HepG2 (cell line): Measurements from ENCODE around the gene EVA1A.

Experiments
- ATF7 ChIP-seq, 2 experiments: fragments of 450-650 bp in 1 of 2; sonication (generic) in 1 of 2; formaldehyde crosslinking in 1 of 2; IDR thresholded peaks; 2 replicates each; pipeline versions ENCODE4 v1.4.0 to v1.6.1; 2016 to 2020; ENCODE audit warnings: antibody characterized with exemption in 1 of 2, mild to moderate bottlenecking in 1 of 2, missing genetic modification reagents in 1 of 2
- CTCF ChIP-seq: sonication (generic); formaldehyde crosslinking; IDR thresholded peaks from 2 replicates; pipeline ENCODE4 v1.5.0; 2020; ENCODE audit warnings: mild to moderate bottlenecking, missing genetic modification reagents, moderate library complexity
- EZH2 ChIP-seq: conservative IDR thresholded peaks from 2 replicates; pipeline ENCODE4 v1.6.1; 2012; ENCODE audit warnings: mild to moderate bottlenecking, low read depth, low read length, moderate library complexity
- HCFC1 ChIP-seq: fragments of 150-350 bp; IDR thresholded peaks from 2 replicates; pipeline ENCODE4 v1.6.1; 2014; ENCODE audit warnings: low read depth, low read length
- POLR2A ChIP-seq, 2 experiments: IDR thresholded peaks; 2 replicates each; pipeline ENCODE4 v1.6.1; 2011; ENCODE audit warnings: low read depth in 2 of 2, low read length in 2 of 2, mild to moderate bottlenecking in 1 of 2, moderate library complexity in 1 of 2; ENCODE audit not compliant: insufficient read depth in 1 of 2
- ZNF704 ChIP-seq: sonication (generic); formaldehyde crosslinking; IDR thresholded peaks from 2 replicates; pipeline ENCODE4 v1.8.1; 2023; ENCODE audit warnings: mild to moderate bottlenecking, inconsistent platforms, moderate library complexity, missing genetic modification reagents, borderline replicate concordance

- TF ChIP-seq POLR2A (IDR thresholded peaks at IDR 0.05; ENCODE audit: insufficient read depth in 1 of 2, low read depth in 2 of 2, low read length in 2 of 2) (no peak), HCFC1 (no peak), ATF7 (IDR thresholded peaks at IDR 0.05) (no peak), ATF7 (CRISPR knock-in tag; IDR thresholded peaks at IDR 0.05) (no peak), CTCF (CRISPR knock-in tag) (no peak), ZNF704 (CRISPR knock-in tag) (no peak), EZH2 (no peak)
Measured at GRCh38 chr2:75525434-75526310, 35.1 kb downstream of the EVA1A start.
